Adrenal gland (tissue), 12 donors: ENCODE measurements around the gene ABL1. TPM values are rescaled to one million over a fixed set of nuclear protein-coding genes. Genes with fewer than 3 reads are reported as not detected.

Source experiments
- DNase-seq, 7 donors: peaks; one replicate each; pipeline ENCODE4 v3.0.0-alpha.2; 2019 to 2020
- H3K27ac ChIP-seq, 5 donors: fragments of 200-600 bp; sonication (generic) in 4 of 5; 1 replicate in 3 of 5; 2 replicates in 2 of 5; pipeline versions ENCODE4 v1.5.1 to v1.8.0; 2016 to 2020; ENCODE audit warnings: mild to moderate bottlenecking in 1 of 5
- H3K27me3 ChIP-seq: fragments of 200-600 bp; 2 replicates; pipeline ENCODE4 v1.8.0; 2021
- H3K36me3 ChIP-seq, 2 donors: fragments of 200-600 bp; replicated peaks in 1 of 2; 1 replicate in 1 of 2; 2 replicates in 1 of 2; pipeline versions ENCODE4 v1.5.1 to v1.8.0; 2018 to 2022
- H3K4me1 ChIP-seq, 2 donors: fragments of 200-600 bp; replicated peaks in 1 of 2; 1 replicate in 1 of 2; 2 replicates in 1 of 2; pipeline versions ENCODE4 v1.5.1 to v1.8.0; 2018 to 2021
- H3K4me3 ChIP-seq, 4 donors: fragments of 200-600 bp; sonication (generic) in 3 of 4; one replicate each; pipeline ENCODE4 v1.5.1; 2016 to 2018
- H3K9me3 ChIP-seq, 3 donors: fragments of 200-600 bp; sonication (generic) in 1 of 3; replicated peaks in 1 of 3; 1 replicate in 2 of 3; 2 replicates in 1 of 3; pipeline versions ENCODE4 v1.5.1 to v1.8.0; 2016 to 2021
- CTCF ChIP-seq, 6 experiments: fragments of 450-650 bp in 4 of 6; fragments of 200-600 bp in 2 of 6; sonication (generic) in 1 of 6; IDR thresholded peaks; 1 replicate in 5 of 6; 2 replicates in 1 of 6; pipeline versions ENCODE4 v1.5.1 to v1.8.0; 2016 to 2021; ENCODE audit warnings: antibody characterized with exemption in 6 of 6, mild to moderate bottlenecking in 2 of 6, moderate library complexity in 1 of 6
- POLR2A ChIP-seq, 2 donors: fragments of 450-650 bp; IDR thresholded peaks; one replicate each; pipeline ENCODE4 v1.6.1; 2017; ENCODE audit warnings: antibody characterized with exemption in 2 of 2, mild to moderate bottlenecking in 2 of 2, moderate library complexity in 1 of 2
- WGBS, 4 donors: extraction: QIAGEN DNeasy Blood & Tissue Kit in 2 of 4; methylation state at CpG; one replicate each; pipeline versions ENCODE4 v1.1.5 to v1.1.7; 2013 to 2017; 5-methylcytosine and 5-hydroxymethylcytosine counted together
- intact Hi-C, 2 donors: fragments of 100-400 bp; cut with DNase I; formaldehyde crosslinking; loops; one replicate each; pipeline versions ENCODE4 v1.14.1 to v1.15.0; 2022 to 2023
- polyA plus RNA-seq, 3 donors: library from polyadenylated mRNA; stranded (reverse); fragments of 200-250 nt in 2 of 3; fragments of 350-450 nt in 1 of 3; fragmentation: Illumina TruSeq in 1 of 3; extraction: RNeasy Lipid Tissue Mini Kit (QIAGEN cat#74804) in 1 of 3; gene quantifications; one replicate each; pipeline ENCODE4 v1.2.3, GENCODE V29; 2013 to 2014
- total RNA-seq, 9 donors: library from RNA; depleted of rRNA in 4 of 9; stranded (reverse); fragments of >200 nt in 4 of 9; fragments of 120-200 nt in 1 of 9; fragmentation: NEBNext Ultra II Directional in 1 of 9; extraction: Animal tissue kit (Norgen Biotek cat#: 25700) in 1 of 9; gene quantifications; one replicate each; pipeline versions ENCODE4 v1.1.0 to v1.2.4, GENCODE V29; 2013 to 2023
- donor health status: healthy with polysubstance abuse.
- donor health status: Bipolar disorder and iron deficiency.
- donor health status: DM: yes; HTN: yes; CAD: no.
- donor health status: DM: no; HTN: no; CAD: no.
- donor health status: DM: no; HTN: no; CAD: no.
- donor health status: DM: yes; HTN: yes; CAD: no.

The ABL1 gene
- total and polyA plus RNA-seq, 12 donors = 27.2 to 83.2 (median 45.7) TPM

- Histone ChIP-seq H3K27me3 (peaks cover 13% of the 10 kb centered on the region), H3K9me3 (no peaks in the 10 kb centered on the region), H3K4me1 (peaks cover 38 to 45% of the 10 kb centered on the region in 2 donors), H3K27ac (peak overlapping the region in 1 of 5 donors; percentile 49), H3K36me3 (no peaks in the 10 kb centered on the region), H3K4me3 (no peak overlapping the region)
- intact Hi-C loops = loop anchor here (5.0 to 10.0 kb wide), 3 partner anchors 46 to 229 kb away; no protein-coding TSS in a partner anchor
- peak in 1 of 2 donors; percentile 46 for TF ChIP-seq POLR2A (IDR thresholded peaks at IDR 0.05)
- TF ChIP-seq CTCF (IDR thresholded peaks at IDR 0.05) = no peak
- DNase-seq = peak in 5 of 7 donors; percentile 57 to 83 (median 69)
- 25 to 41% (median 35%) methylated on average over 8 to 26 of the region's 26 CpGs for WGBS, 4 donors
These were observed 98.3 kb downstream of the ABL1 start for GRCh38 chr9:130933114-130934046.

- TF ChIP-seq POLR2A (IDR thresholded peaks at IDR 0.05) = no peak
- no peak for TF ChIP-seq CTCF (IDR thresholded peaks at IDR 0.05)
- peaks cover 16% of the 10 kb centered on the region for H3K27me3 ChIP-seq
- WGBS, 4 donors = 60 to 81% (median 78%) methylated on average over 3 to 11 of the region's 11 CpGs
- intact Hi-C loops = loop anchor here (5.0 to 10.0 kb wide), 3 partner anchors 47 to 229 kb away; no protein-coding TSS in a partner anchor
- DNase-seq = no peak
- no peaks in the 10 kb centered on the region for H3K9me3 ChIP-seq
- H3K36me3 ChIP-seq = no peaks in the 10 kb centered on the region
- H3K4me3 ChIP-seq = no peak overlapping the region
- peaks cover 36 to 46% of the 10 kb centered on the region in 2 donors for H3K4me1 ChIP-seq
- H3K27ac ChIP-seq = no peak overlapping the region
These were observed 99.2 kb downstream of the ABL1 start for GRCh38 chr9:130934246-130934645.

GRCh38 chr9:130934702-130935647 lies 99.9 kb downstream of the ABL1 start:
- intact Hi-C loops = loop anchor here (5.0 to 10.0 kb wide), 3 partner anchors 48 to 230 kb away; no protein-coding TSS in a partner anchor
- whole genome bisulfite sequencing, 4 donors = 42 to 54% (median 48%) methylated on average over 15 to 16 of the region's 16 CpGs
- peaks cover 38 to 51% of the 10 kb centered on the region in 2 donors for H3K4me1 ChIP-seq

More at GRCh38 chr9:130934702-130935647, 99.9 kb downstream of the ABL1 start:
- no peak overlapping the region for H3K4me3 ChIP-seq
- peak in 1 of 2 donors; percentile 72 for TF ChIP-seq POLR2A (IDR thresholded peaks at IDR 0.05)
- no peak for TF ChIP-seq CTCF (IDR thresholded peaks at IDR 0.05)
- H3K36me3 ChIP-seq = no peaks in the 10 kb centered on the region
- H3K27me3 ChIP-seq = peaks cover 23% of the 10 kb centered on the region
- no peaks in the 10 kb centered on the region for H3K9me3 ChIP-seq
- peak; percentile 60 to 92 (median 86) for DNase-seq
- peak overlapping the region; percentile 67 to 91 (median 88) for H3K27ac ChIP-seq
